ENCODE results near the gene JAZF1.

DNA sequence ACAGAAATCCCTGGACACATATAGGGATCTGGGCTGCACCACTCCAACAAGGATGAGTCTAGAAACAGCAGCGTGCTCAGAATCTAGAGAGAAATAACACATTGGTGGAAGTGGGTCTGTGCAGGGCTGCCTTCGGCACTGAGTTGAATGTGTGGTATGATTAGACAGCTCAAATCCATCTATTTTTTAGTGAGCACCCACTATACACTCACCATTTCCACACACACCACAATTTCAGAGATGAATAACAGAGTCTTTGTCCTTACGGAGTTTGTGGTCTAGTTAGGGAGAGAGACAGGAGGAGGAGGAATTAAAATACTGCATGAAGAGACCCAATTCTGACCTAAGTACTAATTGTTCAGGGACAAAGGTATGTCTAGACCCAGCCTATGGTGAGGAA is 44.2 kb downstream of the JAZF1 start:
- TF ChIP-seq ZFP3 (CRISPR knock-in tag; IDR thresholded peaks at IDR 0.05) (no peak), ZFP30 (CRISPR knock-in tag; IDR thresholded peaks at IDR 0.05) (no peak)
